GM19455 (cell line): ENCODE measurements around the gene PDLIM1.

Source experiments
- ATAC-seq: cut with Tn5 transposase; IDR thresholded peaks from one replicate; pipeline ENCODE4 v1.9.1; 2021; ENCODE audit not compliant: unreplicated experiment

The PDLIM1 gene

DNA sequence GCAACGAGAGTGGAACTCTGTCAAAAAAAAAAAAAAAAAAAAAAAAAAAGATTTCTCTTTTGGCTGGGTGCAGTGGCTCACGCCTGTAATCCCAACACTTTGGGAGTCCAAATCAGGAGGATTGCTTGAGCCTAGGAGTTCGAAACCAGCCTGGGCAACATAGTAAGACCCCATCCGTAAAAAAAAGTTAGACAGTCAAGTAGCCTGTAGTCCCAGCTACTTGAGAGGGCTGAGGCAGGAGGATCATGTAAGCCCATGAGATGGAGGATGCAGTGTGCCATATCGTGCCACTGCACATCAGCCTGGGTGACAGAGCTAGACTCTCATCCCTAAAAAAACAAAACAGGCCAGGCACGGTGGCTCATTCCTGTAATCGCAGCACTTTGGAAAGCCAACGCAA, 25.2 kb downstream of the PDLIM1 start:
- no peak for ATAC-seq

GRCh38 chr10:95264227-95265051, 26.4 kb downstream of the PDLIM1 start:
- ATAC-seq, result no peak

DNA sequence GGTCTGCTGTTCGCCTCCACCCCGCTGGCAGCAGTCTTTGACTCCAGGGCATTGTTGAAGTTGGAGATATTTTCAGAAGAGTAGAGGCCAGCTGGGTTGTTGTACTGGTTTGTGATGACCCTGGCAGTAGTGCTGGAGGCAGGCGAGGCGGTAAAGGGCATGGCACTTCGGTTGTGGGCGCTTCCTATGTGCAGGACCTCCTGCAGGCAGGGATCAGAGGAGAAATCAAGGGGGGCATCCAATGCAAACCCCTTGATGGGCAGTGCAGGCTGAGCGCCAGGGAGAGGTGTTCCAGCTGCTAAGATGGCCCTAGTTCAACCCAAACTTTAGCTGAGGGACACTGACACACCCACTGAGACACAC, 27.0 kb downstream of the PDLIM1 start:
- ATAC-seq, result no peak

- ATAC-seq, result no peak
Observed at GRCh38 chr10:95262763-95263518, 27.9 kb downstream of the PDLIM1 start.

GRCh38 chr10:95261926-95262325, 28.9 kb downstream of the PDLIM1 start:
- no peak for ATAC-seq

- ATAC-seq, result no peak
Observed at GRCh38 chr10:95260909-95261552, 29.8 kb downstream of the PDLIM1 start.

- no peak for ATAC-seq
Observed at GRCh38 chr10:95260397-95260881, 30.4 kb downstream of the PDLIM1 start.

DNA sequence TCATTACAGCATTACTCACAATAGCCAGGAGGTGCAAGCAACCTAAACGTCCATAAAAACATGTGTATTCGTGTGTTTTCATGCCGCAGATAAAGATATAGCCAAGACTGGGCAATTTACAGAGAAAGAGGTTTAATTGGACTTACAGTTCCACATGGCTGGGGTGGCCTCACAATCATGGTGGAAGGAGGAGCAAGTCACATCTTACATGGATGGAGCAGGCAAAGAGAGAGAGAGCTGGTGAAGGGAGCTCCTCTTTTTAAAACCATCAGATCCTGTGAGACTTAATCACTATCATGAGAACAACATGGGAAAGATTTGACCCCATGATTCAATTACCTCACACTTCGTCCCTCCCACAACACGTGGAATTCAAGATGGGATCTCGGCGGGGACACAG, 33.0 kb downstream of the PDLIM1 start:
- no peak for ATAC-seq

DNA sequence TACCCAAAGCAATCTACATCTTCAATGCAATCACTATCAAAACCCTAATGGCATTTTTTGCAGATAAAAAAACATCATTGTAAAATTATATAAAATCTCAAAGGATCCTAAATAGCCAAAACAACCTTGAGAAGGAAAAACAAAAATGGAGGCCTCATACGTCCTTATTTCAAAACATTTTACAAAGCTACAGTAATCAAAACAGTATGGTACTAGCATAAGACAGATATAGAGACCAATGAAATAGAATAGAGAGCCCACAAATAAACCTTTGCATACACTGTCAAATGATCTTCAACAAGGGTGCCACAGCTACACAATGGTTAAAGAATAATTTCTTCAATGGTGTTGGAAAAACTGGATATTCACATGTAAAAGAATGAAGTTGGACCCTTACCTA, 34.5 kb downstream of the PDLIM1 start:
- no peak for ATAC-seq

DNA sequence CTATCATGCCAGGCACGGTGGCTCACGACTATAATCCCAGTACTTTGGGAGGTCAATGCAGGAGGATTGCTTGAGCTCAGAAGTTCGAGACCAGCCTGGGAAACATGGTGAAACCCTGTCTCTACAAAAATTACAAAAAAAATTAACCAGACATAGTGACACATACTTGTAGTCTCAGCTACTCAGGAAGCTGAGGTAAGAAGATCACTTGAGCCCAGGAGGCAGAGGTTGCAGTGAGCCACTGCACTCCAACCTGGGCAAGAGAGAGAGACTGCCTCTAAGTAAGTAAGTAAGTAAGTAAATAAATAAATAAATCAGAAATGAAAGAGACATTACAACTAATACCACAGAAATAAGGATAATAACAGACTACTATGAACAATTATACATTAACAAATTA, 36.2 kb downstream of the PDLIM1 start:
- no peak for ATAC-seq

GRCh38 chr10:95253686-95254085, 37.1 kb downstream of the PDLIM1 start:
- no peak for ATAC-seq

DNA sequence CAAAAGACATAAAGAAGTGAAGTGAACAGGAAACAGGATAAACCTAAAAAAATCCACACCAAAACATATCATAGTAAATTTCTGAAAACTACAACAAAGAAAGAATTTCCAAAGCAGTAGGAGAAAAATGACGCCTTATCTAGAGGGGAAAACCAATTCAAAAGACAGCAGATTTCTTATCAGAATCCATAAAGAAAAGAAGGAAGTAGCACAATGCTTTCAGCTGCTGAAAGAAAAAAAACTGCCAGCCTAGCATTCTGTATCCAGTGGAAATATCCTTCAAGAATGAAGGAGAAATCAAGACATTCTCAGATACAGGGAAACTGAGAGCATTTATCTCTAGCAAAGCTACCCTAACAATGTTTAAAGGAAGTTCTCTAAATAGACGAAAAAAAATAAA, 37.8 kb downstream of the PDLIM1 start:
- ATAC-seq, result no peak

DNA sequence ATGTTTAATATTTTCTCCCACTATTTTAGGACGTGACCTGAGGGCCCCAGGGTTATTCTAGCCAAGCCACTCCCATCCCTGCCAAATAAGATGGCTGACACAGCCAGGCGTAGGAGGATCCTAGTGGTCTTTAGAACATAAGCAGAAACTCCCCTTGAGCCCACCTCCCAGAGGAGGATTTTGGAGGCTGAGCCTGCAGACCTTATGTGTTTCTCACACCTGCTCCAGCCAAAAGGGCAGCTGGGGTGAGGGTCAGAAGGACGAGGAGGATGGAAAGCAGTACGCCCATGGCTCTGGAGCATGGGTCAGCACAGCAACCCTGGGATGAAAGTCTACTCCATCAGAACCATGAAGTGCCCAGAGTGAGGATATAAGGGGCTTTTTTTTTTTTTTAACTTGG, 39.9 kb downstream of the PDLIM1 start:
- ATAC-seq, result no peak

DNA sequence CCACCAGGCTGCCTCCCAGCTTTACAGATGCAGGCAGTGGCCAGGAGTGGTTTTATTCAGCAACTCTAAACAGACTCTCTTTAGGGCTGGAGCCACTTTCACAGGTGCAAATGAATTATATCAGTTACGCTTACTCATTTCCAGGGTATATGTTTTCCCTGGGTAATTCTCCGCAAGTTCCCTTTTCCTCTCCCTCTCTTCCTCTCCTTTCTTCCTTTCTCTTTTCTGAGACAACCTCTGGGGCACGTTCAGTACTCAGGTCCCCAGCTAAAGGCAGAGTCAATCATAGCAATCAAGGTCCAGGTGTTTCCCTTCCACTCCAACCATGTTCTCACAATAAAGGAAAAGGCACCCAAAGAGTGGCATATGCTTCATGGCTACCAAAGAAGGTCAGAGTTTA, 41.3 kb downstream of the PDLIM1 start:
- no peak for ATAC-seq

- ATAC-seq, result no peak
Observed at GRCh38 chr10:95248989-95249388, 41.8 kb downstream of the PDLIM1 start.

DNA sequence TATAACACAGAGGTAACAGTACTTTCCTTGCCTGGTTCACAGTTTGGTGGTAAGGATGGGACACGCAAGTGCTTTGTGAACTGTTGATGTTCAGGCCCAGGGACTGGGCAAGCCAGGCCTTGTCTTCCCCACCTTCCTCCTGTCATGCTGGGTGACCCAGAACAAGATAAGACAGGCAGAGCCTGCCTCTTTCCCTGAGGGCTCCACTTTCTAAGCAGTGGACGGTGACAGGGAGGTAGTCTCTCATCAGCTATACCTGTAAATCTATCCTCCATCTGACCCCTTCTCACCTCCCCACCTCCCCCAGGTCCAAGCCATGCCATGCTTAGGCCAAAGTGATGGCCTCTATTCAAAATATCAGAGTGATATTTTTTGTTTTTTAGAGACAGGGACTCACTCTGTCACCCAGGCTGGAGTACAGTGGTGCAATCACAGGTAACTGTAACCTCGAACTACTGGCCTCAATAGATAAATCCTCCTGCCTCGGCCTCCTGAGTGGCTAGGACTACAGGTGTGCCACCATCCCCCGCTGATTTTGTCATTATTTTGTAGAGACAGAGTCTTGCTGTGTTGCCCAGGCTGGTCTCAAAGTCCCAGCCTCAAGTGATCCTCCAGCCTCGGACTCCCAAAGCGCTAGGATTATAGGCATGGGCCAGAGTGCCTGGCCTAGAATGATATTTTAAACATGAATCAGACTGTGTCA, 42.8 kb downstream of the PDLIM1 start:
- ATAC-seq, result no peak

DNA sequence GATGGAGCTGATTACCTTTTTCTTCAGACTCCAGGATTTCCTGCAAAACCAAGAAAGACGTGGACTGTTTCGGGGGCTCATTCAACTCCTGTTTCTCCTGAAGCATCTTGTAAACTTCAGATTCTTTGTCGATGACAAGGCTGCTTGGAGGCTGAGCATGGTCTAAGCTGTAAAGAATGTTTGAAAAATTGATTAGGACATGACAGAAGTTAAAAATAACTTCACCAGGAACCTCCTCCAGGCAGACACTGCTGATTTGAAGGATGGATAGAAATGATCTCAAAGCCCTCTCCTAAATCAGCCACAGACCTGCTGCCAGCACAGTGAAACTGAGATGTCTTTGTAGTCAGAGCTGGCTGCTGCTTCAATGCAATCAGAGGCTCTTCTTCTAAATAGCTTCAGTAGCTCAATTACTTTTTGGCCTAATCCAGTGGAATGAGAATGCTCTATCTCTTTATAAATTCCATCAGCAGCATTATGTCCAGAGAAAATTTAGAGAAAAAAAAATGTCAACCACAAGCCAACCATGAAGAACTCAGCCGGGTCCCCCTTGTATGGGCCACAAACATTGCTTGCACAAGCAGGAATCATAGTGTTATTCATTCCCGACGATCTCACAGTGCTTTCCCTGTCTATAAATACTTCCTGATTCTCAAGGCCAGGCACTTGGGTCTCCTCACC, 43.5 kb downstream of the PDLIM1 start:
- no peak for ATAC-seq

DNA sequence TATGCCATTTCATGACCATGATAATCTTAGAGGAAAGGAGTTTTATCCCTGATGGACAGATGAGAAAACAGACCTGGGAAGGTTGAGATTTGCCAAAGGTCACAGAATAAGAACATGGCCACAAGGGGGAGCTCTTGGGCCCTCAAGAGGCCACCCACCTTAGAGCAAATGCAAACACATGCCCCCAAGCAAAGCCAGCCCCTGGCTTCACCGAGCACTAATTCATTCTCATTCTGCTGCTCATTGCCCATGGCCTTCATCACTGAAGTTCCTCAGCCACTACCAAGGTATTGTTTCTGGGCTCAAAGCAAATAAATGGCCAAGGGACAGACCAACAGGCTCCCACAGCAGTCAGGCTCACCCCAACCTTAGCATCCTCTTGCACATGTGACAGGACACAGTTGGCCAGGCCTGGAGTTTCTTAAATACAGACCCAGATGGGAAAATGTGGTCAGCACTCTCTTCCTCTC, 44.2 kb downstream of the PDLIM1 start:
- no peak for ATAC-seq

GRCh38 chr10:95245425-95246055, 45.3 kb downstream of the PDLIM1 start:
- ATAC-seq, result peak; percentile 82

DNA sequence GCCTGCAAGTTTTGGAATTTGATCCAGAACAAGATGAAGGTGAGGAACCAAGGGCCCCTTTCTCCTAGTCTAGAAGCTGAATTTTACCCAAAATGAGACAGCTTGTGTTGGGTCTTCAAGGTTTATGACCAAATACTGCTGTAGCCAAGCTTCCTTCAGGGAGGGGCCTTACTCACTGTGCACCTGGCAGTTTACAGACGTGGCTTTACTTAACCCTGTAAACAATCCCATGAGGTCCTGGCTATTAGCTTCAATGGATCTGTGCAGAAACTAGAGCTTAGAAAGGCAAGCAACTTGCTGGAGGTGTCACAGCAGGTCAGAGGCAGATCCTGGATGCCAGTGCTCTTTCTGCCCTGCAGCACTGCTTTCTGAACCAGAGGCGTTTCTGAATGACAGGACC, 46.7 kb downstream of the PDLIM1 start:
- ATAC-seq, result no peak
